ENCODE measurements around the gene CMTM3.
"Not testable (repeated sequence)": the region's sequence is repeated elsewhere in the genome, so short reads cannot be mapped to it uniquely, and the experiment has no call there.

Gene CMTM3

DNA sequence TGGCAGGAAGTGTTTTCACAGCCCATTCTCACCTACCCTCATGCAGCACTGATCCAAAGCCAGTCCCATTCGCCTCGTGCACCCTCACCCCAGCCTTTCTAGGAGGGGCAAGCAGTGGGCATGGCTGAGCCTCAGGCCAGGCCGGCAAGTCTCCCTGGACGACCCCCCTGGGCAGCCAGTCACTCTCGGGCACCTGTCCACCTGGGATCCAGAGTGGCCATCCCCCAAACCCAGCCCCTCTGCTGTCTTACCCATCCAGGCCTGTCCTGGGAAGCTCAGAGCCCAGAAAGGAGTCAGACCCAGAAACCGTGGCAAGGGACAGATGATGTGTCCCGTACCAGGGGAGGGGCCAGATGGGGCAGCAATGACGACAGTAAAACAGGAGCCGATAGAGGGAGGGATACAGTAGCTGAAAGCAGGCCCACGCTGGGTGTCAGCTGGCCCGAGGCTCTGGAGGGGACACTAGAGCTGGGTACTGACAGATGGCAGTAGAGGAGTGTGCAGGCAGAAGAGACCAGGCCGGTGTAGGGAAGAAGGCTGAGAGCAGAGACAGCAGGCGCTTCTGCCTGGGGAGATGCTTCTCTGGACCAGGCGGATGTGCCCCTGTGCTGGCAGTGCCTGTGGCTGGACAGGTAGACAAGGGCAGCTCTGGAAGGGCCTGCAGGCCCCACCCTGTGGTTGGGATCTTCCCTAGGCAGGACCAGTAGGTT lies 5.8 kb downstream of the CMTM3 start:
- DNase-seq: no peak

DNA sequence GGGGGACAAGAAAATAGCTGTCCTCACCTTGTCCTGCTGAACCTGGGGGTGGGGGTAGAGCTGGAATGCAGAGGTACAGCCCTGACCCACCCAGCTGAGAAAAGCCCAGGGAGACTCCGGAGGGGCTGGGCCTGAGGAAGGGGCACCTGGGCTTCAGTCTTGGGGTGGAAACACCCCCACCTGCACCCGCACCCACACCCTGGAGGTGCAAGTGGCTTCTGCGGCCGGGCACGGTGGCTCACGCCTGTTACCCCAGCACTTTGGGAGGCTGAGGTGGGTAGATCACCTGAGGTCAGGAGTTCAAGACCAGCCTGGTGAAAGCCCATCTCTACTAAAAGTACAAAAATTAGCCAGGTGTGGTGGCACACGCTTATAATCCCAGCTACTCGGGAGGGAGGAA lies 7.4 kb downstream of the CMTM3 start:
- not testable (repeated sequence) for DNase-seq

DNA sequence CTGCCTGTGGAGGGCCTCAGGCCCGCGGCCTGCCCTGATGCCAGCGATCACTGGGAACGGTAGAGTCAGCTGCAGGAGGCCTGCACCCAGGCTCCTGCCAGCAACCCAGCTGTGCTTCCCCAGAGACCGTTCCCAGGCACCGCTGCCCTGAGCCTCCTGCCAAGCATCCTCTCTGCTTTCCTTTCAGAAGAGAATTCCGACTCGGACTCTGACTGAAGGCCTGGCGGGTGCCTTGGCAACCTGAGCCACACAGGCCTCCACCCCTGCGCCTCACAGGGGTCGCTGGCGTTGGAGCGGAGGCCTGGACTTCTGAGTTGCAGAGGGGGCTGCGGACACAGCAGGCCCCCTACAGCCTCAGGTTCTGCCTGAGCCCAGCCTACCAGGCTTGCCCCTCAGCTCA lies 7.9 kb downstream of the CMTM3 start:
- no peak for DNase-seq

DNA sequence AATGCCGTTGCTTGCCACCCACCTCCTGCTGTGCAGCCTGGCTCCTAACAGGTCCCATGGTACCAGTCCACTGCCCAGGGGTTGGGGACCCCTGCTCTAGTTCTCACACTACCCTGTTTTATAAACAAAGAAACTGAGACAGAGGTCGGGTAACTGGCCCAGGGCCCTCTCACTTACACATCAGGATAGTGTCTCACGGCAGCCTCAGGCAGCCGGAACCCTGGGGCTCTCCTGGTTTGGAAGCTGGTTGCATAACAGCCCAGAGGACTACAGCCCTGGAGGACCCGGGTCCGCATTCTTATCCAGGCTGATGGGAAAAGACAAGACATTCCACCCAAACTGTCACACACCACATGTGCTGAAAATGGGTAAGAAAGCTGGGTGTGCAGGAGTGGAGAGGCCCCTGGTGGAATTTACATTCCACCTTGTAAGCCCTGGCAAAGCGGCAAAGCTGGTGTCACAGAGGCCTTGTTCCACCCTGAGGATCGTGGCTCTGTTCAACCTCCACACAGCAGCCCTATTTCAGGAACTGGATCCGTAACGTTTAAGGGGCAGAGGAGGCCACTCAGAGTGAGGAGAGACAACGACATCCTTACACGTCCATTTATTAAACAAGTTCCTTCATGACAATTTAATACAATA lies 9.8 kb downstream of the CMTM3 start:
- DNase-seq: no peak

DNA sequence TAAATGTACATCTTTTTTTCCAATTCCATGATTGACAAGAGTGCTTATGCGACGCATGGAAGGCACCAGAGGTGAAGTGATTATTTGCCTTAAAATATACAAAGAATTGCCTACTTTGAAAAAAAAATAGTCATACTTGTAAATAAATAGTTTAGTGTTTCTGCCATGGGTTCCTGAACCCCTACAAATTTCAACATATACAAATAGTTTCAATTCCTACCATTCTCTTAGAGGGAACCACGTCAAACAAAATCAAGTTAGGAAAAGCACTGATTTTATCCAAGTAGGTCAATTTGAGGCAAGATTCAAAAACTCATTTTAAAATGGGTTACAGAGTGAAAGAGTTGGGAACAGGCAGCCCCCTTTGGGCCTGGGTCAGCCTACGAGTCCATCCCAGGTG lies 11.7 kb downstream of the CMTM3 start:
- no peak for DNase-seq

DNA sequence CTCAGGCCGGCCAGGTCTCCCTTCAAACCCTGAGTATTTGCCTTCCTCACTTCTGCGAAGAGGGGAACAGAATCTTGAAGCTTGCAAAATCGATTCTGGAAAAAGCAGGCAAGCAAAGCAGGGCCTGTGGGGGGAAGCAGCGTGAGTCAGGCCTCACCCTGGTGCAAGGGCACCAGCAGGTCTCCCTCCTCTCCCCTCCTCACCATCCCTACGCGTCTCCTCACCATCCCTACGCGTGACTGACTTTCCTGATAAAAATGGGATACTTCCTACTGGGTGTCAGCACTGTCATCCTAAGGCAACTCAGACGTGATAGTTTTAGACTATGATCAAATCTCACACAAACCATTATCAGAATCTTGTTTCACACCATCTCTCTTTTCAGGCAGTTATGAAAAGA lies 12.1 kb downstream of the CMTM3 start:
- no peak for DNase-seq

DNA sequence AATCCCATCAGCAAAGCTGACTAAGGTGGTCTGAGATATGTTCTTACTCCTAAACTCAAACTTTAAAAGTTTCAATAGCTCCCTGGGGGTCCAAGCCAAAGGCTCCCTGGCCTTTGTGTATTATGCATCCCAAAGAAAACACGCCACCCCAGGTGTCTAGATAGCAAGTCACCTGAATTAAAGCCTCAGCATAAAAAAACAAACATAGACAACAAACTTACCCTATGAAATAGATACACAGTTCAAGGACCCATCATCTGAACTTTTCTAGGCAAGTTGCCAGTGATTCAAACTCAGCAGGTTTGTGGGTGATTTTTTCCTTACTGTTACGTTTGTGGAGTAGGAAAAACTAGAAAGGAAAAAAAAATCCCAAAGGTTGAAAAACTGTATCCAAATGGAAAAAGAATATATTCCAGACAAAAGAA lies 12.5 kb downstream of the CMTM3 start:
- DNase-seq: no peak

DNA sequence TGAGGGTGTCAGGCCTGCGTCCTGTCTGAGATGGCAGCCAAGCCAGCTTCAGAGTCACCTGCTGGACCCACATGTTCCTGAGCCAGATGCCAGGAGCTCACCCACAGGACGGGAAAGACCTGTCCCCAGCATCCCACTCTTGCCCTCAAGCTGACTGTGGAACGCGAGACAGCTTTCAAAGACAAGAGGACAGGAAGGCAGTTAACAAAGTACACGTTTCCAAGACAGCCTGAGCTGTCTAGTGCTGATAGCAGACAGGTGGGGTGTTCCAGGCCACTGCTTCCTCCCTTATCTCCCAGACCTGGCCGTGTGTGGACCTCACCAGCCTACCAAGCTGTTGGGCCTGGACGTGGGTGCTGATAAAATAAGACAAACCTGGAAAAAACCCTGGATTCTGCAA lies 13.2 kb downstream of the CMTM3 start:
- DNase-seq: no peak

DNA sequence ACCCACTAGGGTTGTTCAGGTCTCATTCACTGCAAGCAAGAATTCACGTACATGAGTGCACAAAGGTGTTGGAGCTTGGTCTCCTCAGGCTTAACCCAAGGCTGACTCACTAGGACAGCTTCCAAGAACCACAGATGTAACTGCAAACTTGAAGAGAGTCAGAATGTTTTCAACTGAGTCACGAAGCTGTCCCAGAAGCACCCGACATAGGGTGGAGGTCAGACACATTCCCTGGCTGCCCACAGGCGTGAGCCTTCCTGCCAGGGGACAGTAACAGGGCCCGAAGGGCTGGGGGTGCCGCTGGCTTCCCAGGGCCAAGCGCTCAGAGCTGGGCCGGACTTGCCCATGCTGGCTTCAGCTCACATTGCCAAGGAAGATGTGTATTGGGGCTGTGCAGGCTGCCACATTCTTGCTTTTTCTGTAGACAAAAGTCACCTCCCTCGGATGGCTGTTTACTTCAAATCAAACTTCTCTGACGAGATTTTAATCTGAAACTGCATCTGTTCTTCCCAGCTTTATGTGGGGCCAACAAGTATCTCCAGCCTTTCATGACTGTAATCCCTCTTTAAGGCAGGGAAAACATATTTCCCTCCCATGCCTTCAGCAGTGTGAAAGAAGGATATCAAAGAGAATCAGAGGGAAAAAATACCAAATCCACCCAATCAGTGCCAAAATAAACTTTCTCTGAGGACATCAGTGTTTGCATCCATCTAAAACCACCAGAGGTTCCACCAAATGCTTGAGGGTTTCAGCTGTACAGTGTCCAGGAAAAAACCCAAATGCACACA lies 14.3 kb downstream of the CMTM3 start:
- peak; percentile 97 for DNase-seq

DNA sequence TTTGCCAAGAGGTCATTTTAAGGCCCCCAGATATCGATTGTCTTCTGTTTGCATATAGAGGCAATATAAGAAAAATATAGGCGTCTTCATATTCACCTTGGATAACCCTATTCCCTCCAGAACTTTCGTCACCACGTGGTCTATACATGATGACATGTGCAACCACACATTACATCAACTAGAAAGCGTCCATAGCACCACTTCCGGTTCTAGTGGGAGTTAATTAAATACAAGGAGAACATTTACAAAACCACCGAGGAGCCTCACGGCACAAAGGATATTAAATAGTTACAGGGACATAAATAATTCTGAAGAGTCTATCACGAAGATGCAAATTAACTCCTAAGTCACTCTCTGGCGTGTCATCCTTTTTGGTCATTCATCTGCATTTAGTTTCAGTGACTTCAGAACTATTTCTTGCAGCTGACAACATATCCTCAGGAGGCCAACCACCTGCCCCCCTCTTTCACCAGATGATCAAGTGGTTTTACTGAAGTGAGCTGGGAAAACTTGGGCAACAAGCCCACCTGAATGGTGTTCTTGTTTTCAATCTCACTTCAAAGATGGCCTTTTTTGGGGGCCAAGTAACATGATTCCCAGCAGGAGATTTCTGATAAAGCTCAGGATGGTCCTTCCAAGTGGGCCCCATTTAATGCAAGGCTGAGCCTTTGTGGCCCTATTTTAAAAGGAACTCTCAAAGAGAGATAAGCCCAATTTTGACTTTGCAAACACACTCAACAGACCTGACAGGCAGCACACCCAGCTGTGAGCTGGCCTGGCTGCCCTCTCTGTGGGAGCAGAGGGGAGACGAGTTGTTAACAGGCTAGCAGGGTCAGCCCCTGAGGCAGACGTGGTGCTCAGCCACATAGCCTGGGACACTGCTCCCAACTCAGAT lies 15.3 kb downstream of the CMTM3 start:
- DNase-seq: peak; percentile 90

DNA sequence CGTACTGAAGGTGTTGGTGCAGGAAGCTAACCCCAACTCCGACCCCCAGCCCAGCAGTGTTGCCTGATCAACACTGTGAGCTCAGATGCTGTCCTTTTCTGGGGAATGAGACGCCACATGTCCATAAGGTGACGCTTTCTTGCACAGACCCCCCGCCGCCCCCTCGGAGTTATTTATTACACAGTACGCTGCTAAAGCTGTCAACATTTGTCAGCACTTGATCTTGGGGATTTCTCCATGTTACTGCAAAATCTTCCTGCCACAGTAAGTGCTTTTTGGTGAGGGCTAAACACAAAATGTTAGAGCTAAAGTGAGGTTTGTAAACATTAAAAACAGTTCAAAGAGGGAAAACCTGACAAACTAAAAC lies 15.9 kb downstream of the CMTM3 start:
- DNase-seq: no peak

DNA sequence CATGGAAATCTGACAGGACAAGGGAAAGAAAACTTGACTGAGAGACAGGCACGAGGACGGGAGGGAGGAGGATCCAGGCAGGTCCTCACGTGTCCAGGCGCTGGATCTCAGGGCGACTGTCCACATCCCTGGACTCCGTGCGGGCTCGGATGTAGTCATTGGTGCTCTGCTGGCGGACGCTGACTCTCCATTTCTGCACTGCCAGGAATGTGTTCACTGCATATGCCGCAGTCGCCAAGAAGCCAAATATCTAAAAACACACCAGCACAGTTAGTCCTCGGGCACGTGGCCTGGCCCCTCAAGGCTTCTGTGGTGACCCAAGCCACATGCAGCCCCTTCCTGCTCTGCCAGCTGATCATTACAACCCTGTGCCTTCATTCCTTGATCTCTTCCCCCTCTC lies 17.5 kb downstream of the CMTM3 start:
- no peak for DNase-seq

DNA sequence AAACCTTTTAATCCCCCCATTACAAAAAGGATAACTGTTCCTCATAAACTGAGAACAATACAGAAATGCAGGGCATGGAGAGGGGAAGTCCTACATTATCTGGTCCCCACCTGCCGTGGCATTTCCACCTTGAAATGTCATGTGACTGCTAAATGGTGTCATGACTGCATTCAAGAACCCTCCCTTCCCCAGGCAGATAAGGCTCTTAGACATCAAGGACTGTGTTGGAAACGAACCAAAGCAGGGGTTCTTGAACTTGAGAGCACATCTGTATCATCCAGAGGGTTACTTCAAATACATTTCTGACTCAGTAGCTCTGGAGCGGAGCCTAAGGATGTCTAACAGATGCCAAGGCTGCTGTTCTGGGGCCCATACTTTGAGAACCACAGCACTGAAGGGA lies 18.4 kb downstream of the CMTM3 start:
- DNase-seq: no peak

DNA sequence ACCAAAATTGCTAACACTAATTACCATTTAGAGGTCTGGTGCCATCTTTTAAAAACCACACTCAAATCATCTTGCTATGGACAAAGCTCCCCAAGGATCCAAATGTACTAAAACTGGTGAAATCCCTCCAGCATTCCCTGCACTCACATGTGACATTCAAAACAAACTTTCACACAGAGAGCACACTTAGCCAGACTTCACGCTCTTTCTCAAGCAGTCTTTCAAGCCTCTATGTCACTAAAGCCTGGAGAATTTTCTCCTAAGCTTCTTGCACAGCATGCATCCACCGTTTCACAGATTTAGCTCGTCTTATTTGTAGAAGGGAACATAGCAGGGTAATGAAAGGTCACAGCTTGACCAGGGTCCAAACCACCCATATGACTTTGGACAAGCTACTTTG lies 19.3 kb downstream of the CMTM3 start:
- no peak for DNase-seq

DNA sequence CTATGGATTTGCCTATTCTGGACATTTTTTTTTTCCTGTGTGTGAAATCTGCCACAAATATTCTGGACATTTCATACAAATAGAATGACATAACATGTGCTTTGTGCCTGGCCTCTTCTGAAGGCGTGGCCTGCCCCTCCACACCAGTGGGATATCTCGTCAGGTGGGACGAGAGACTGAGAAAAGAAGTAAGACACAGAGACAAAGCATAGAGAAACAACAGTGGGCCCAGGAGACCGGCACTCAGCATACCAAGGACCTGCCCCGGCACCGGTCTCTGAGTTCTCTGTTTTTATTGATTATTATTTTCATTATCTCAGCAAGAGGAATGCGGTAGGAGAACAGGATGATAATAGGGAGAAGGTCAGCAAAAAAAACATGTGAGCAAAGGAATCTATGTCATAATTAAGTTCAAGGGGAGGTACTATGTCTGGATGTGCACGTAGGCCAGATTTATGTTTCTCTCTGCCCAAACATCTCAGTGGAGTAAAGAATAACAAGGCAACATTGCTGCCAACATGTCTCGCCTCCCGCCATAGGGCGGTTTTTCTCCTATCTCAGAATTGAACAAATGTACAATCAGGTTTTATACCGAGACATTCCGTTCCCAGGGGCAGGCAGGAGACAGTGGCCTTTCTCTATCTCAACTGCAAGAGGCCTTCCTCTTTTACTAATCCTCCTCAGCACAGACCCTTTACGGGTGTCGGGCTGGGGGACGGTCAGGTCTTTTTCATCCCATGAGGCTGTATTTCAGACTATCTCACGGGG lies 23.3 kb downstream of the CMTM3 start:
- DNase-seq: not testable (repeated sequence)

DNA sequence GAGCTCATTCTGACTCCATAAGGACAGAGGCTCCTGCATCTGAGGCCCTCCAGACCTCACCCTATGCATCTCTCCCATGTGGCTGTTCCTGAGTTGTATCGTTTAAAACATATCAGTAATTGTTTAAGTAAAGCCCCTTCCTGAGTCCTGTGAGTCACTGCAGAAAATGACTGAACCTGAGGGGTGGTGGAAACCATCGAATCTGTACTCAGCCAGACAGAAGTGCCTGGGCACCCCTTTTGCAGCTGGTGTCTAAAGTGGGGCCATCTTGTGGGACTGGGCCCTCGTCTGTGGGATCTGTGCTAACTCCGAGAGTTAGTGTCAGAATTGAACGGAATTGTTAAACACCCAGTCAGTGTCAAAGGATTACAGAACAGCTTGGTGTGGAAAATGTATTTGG lies 25.4 kb downstream of the CMTM3 start:
- DNase-seq: no peak

DNA sequence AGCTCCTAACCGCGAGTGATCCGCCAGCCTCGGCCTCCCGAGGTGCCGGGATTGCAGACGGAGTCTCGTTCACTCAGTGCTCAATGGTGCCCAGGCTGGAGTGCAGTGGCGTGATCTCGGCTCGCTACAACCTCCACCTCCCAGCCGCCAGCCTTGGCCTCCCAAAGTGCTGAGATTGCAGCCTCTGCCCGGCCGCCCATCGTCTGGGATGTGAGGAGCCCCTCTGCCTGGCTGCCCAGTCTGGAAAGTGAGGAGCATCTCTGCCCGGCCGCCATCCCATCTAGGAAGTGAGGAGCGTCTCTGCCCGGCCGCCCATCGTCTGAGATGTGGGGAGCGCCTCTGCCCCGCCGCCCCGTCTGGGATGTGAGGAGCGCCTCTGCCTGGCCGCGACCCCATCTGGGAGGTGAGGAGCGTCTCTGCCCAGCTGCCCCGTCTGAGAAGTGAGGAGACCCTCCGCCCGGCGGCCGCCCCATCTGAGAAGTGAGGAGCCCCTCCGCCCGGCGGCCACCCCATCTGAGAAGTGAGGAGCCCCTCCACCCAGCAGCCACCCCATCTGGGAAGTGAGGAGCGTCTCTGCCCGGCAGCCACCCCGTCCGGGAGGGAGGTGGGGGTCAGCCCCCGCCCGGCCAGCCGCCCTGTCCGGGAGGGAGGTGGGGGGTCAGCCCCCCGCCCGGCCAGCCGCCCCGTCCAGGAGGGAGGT lies 26.2 kb downstream of the CMTM3 start:
- DNase-seq: not testable (repeated sequence)

DNA sequence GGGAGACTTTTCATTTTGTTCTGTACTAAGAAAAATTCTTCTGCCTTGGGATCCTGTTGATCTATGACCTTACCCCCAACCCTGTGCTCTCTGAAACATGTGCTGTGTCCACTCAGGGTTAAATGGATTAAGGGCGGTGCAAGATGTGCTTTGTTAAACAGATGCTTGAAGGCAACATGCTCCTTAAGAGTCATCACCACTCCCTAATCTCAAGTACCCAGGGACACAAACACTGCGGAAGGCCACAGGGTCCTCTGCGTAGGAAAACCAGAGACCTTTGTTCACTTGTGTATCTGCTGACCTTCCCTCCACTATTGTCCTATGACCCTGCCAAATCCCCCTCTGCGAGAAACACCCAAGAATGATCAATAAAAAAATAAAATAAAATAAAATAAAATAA lies 27.1 kb downstream of the CMTM3 start:
- not testable (repeated sequence) for DNase-seq

DNA sequence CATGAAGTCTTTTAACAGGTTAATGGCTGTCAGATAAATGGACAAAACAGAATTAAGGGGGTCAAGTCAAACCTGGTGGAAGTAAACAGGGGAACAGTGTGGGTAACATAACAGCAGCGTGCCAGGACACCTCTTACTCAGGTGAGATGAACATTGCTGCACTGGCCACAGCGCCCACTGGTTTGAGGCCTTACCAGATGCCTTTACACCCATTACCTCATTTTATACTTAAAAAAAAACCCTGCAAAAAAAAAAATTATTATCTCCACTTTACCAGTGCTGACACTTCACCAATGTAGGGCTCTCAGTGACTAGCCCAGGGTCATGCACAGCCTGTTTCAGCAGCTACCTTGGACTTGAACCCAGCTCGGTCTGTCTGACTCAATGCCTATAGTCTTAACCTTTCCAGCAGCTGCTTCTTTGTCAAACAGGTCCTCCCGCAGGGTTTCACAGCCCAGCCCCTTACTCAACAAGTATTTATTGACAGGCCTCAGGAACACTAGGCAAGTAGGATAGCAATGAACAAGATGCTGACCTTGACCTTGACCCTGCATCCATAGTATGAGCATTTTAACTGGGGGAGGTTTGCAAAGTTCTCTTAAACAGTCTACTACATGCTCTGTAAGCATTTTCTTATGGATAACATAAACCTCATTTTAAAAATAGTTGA lies 30.2 kb downstream of the CMTM3 start:
- DNase-seq: no peak

DNA sequence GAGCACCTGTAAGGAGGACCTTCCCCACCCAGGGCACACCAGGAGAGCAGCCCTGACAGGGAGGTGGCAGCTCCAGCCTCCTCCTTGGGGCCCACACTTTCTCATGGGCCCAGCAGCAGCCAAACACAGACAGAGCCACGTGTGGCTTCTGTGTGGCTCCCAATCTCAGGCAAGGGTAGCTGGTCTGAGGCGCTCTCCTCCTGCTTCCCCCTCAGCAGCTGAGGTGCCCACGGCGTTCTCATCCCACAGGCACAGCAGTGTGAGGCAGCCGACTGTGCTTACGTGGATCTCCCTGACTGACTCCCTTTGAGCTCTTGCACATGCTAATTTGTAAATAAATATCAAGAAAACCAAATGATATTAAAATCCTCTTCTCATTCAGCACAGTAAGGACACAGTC lies 30.9 kb downstream of the CMTM3 start:
- DNase-seq: no peak

DNA sequence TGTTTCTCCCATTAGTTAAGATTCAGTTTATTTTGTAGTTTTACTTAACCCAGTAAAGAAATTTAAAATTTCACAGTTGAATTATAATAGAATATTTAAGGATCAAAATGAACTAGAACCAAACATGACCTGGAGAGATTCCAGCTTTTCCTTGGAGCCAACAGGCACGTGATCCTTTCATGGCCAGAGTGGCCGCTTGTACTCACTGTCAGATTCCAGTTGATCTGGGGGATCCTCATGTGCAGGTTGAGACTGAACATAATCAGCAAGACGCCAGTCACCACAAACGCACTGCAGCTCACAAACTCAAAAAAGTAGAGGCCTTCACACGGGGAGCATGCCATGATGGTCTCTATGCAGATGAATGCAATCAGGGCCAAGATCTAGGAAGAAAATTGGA lies 31.7 kb downstream of the CMTM3 start:
- DNase-seq: no peak

Measured in fibroblast of upper back skin (primary cell).